ENCODE data around the gene UBE2H. TPM values are rescaled to one million over a fixed set of nuclear protein-coding genes. Genes with fewer than 3 reads are reported as not detected.
"Not testable (repeated sequence)": the region's sequence is repeated elsewhere in the genome, so short reads cannot be mapped to it uniquely, and the experiment has no call there.

The UBE2H gene
- 101 TPM for total RNA-seq

GRCh38 chr7:129952653-129953560 lies at the start of gene UBE2H:
Gene UBE2H, minus strand, starts transcription at chr7:129952960. Its CDS starts 405 bp downstream, at chr7:129952555.
- DNase-seq = peak; percentile 96

- DNase-seq = no peak
These were observed 45.7 kb upstream of the UBE2H start for GRCh38 chr7:129998446-129998845.

- no peak for DNase-seq
These were observed 44.5 kb upstream of the UBE2H start for GRCh38 chr7:129997285-129997684.

GRCh38 chr7:129993275-129993674 lies 40.5 kb upstream of the UBE2H start:
- no peak for DNase-seq

- no peak for DNase-seq
These were observed 37.8 kb upstream of the UBE2H start for GRCh38 chr7:129990403-129991192.

- DNase-seq = no peak
These were observed 36.7 kb upstream of the UBE2H start for GRCh38 chr7:129989466-129989865.

- DNase-seq = no peak
These were observed 33.8 kb upstream of the UBE2H start for GRCh38 chr7:129986600-129986999.

GRCh38 chr7:129980667-129981066 lies 27.9 kb upstream of the UBE2H start:
- no peak for DNase-seq

GRCh38 chr7:129975309-129975708 lies 22.5 kb upstream of the UBE2H start:
- no peak for DNase-seq

- DNase-seq = no peak
These were observed 18.1 kb upstream of the UBE2H start for GRCh38 chr7:129970816-129971215.

GRCh38 chr7:129969881-129970446 lies 17.2 kb upstream of the UBE2H start:
- DNase-seq = peak; percentile 58

GRCh38 chr7:129968592-129969383 lies 16.0 kb upstream of the UBE2H start:
- DNase-seq = no peak

- not testable (repeated sequence) for DNase-seq
These were observed 7.4 kb upstream of the UBE2H start for GRCh38 chr7:129960204-129960475.

- DNase-seq = no peak
These were observed 6.9 kb upstream of the UBE2H start for GRCh38 chr7:129959471-129960203.

- DNase-seq = peak; percentile 69
These were observed 6.1 kb upstream of the UBE2H start for GRCh38 chr7:129958643-129959470.

GRCh38 chr7:129955993-129956543 lies 3.3 kb upstream of the UBE2H start:
- DNase-seq = no peak

- DNase-seq = peak; percentile 57
These were observed 591 bp downstream of the UBE2H start for GRCh38 chr7:129952086-129952652.

- peak; percentile 61 for DNase-seq
These were observed 1.3 kb downstream of the UBE2H start for GRCh38 chr7:129951226-129952085.

- no peak for DNase-seq
These were observed 1.9 kb downstream of the UBE2H start for GRCh38 chr7:129950933-129951225.

All from tongue (tissue), 2 donors.